Endometrial microvascular endothelial cells (primary cell): ENCODE measurements around the gene EPS8. TPM values are rescaled to one million over a fixed set of nuclear protein-coding genes. Genes with fewer than 3 reads are reported as not detected.

Experiments used
- in situ Hi-C: cut with HindIII; loops from 2 replicates; pipeline ENCODE4 v1.10.0; 2017; ENCODE audit warnings: low sequenced_read_pairs, low pct_unique_long_range_greater_than_20kb; ENCODE audit errors: inconsistent ontology term
- total RNA-seq: library from RNA; depleted of rRNA; stranded (reverse); fragments of >200 nt; gene quantifications from one replicate; pipeline ENCODE4 v1.2.3, GENCODE V29; 2015; ENCODE audit errors: inconsistent ontology term

Gene EPS8
- 12.0 TPM for total RNA-seq

DNA sequence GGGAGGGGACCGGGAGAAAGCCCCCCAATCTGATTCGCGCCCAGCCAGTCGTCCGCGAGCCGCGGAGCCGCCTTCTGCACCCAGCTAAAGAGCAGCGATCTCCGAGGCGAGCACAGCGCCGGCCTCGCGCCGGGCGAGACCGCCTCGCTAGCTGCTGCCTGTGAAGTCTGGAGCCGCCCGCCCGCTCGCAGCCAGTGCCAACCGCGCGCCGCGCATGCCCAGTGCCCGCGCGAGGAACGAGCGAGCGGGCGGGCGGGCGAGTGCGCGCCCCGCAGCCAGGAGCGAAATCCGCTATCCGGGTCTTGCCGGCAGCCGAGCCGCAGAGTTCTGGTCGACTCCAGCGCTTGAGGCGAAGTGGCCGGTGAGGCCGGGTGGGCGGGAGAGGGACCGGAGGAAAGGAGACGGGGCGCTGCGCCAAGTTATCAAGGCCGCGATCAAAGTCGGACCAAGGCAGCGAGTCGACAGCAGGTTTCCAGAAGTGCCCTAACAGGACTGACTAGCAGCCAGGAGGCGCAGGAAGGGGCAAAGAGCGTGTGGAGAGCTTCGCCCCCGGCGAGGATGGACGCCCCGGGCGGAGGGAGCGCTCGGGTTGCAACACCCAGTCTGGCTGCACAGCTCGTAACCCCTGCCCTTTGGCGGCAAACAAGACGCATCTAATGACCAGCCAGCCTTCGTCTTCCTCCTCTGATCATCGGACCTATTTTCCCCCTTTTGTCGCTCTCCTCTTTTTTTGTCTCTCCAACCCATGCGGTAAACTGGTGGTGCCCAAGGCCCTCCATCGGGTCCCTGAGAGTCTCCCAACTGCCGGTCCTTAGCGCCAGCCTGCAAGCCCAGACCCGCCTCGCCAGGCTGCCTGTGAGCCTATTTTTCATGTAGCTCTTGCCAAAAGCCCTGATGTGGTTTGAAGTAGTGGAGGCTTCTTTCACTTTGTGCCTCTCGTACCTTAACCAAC, at the start of gene EPS8:
EPS8 (minus strand) TSS at position 169 of the 952 bp plus-strand sequence. CDS start 106,437 bp downstream, outside the sequence.
- in situ Hi-C loops = no loop called here

DNA sequence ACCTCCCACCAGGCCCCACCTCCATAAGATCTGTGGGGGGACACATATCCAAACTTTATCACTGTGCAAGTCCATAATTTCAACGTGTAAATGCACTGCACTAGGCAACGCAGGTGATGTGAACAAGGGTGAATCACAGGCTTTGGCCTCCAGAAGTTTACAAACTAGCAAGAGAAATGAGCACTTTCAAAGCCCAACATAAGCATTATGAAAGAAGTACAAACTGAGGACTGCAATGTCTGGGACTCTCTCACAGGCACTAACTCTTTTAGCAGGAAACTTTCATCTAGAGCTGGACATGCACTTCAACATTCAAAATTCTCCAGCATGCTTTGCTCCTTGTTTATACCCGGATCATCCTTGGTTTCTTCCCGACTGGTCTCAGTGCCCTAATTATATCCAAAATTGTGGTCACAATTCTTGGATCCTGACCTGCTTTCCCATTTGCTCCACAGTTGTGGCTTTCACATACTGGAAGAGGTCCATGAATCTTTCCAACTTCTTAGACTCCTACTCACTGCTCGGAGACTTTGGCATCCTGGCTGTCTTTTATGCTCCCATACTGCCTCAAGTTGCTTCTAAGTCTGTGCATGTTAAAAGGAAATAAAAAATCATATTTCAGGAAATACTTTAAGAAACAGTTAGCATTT, 48.1 kb upstream of the EPS8 start:
- in situ Hi-C loops = no loop called here

DNA sequence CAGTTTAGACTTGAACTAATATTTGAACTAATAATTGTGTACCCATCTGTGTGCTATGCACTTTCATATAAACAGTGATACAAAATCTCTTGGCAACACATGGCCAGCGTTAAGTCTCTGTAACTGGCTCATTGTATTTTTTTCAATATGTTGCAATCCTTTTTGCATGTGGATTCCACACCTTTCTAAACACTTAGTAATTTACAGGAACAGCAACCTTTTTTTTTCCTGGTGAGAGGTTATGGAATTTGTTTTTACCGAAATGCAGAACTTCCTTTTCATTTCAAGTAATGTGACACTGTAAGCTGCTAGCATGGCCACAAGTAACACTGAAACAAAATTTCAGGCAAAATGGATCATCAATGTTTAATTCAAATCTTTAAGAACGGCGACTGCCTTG, 45.4 kb upstream of the EPS8 start:
- in situ Hi-C loops = no loop called here

DNA sequence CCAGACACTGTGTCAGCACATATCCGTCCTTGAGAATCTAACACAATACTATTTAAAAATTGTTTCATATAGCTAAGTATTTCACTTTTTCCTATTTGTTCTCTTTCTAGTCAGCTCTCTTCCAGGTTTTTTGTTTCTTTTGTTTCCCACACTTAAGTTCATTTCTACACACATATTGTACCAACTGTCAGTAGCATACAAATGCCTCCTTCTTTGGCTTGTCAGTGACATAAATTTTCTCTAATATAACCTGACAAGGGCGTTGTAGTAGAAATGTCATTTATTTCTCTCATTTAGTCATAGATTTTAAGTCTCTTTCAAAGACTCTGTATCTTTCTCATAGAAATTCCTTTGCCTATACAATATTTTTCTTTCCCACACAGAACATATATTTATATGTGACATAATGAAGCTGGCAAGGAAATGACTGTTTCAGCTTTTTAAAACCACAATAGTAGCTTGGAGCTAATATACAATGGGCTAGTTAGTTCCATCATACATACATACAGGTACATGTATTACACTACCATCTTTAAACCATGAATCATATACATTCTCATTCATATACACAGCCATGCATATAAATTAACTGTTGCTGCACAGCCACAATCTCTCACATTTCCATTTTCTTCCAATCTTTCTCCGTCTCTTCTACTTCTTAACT, 42.3 kb upstream of the EPS8 start:
- in situ Hi-C loops = no loop called here

DNA sequence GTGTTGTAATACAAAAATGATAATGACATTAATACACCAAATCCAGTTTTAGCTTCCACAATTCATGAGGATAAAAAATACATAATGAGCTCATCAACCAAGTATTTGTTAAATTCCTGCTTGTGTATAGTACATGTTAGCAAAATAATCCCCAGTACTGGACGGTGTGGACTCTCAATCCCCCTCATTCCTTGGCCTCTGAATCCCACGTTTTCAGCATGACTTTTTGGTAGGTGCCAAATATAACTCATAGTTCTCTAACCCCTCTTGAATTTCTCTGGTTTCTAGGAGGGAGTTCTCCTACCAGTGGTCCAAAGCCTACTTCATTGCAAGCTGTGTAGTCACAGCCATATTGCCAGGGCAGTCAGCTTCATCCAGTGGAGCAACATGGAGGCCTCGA, 41.4 kb upstream of the EPS8 start:
- in situ Hi-C loops = no loop called here

DNA sequence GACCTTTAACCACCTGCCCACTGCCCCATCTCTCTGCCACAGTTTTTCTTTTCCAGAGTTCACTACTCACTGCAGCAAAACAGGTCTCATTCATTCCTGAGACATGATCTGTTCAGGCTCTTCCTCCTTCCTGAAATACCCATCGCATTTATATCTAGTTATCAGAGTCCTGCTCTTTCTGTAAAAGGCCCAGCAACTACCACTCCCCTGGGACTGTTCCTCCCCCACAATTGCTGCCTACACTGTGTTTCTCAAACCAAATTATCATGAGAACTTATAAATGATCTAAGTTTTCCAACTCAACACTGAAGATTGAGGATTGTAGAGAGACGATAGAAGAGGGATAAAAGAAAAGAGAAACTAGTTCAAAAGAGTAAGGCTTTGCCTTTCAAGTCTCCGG, 40.8 kb upstream of the EPS8 start:
- in situ Hi-C loops = no loop called here

DNA sequence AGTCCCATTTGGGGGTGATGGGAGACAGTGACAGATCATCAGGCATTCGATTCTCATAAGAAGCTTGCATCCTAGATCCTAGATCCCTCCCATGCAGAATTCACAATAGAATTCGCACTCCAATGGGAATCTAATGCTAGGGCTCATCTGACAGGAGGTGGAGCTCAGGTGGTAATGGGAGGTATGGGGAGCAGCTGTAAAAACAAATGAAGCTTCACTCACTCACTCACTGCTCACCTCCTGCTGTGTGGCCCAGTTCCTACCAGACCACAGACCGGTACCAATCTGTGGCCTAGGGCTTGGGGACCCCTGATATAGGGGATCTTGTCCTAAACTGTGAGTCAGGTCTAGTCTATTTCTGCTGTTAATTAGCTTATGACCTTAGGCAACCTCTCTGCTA, 40.1 kb upstream of the EPS8 start:
- in situ Hi-C loops = no loop called here

DNA sequence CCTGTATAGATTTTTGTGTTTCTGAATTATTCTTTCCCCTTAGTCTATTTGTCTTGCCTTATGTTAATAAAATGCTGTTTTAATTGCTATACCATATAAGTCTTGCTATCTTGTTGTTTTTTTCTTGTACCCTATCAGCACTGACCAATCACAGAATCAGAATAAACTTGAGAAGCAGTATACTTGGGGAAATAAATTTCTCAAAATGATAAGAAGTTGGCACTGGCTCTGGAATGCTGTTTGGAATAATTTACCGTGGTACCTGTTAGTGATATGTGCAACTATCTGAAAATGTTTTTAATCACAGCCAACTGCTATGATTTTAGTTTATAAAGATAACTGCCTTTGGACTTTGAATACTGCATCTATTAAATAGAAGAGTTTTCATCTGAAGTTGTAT, 37.9 kb upstream of the EPS8 start:
- in situ Hi-C loops = no loop called here

DNA sequence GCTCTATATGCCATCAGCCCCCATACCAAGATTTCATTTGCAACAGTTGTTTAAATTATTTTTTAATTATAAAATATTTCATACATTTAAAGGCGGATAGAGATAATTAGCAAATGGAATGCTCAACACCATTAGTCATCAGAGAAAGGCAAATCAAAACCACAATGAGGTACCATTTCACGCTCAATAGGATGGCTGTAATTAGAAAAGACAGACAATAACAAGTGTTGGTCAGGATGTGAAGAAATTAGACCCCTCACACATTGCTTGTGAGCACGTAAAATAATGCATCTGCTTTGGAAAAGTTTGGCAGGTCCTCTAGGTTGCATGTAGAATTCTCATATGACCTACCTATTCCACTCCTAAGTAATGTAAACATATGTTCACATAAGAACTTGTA, 35.3 kb upstream of the EPS8 start:
- in situ Hi-C loops = no loop called here

DNA sequence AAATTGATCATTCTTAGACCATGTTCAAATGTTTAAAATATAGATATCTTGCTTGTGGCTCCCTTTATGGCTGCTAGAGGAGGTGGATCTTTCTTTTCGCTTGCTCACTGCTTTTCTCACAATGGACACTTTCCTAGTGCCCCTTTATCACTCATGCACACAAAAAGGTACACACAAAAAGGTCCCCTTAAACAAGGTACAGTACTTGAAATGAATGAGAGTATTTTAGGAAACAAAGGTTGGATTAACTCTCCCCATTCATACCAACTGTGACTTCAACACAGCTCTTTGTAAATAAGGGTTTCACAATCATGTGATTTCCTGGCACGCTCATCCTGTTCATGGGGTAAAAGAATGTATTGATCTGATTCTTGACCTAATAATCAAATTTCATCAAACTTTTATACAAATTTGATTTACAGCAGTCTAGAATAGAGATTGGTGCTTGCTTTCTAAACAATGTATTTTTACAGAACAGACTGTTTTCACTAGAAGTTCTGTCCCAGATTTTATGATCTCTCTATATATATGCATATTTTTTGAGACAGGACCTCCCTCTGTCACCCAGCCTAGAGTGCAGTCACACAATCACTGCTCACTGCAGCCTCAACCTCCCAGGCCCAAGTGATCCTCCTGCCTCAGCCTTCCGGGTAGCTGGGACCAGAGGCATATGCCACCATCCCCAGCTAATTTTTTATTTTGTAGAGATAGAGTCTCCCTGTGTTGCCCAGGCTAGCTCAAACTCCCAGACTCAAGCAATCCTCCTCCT, 34.4 kb upstream of the EPS8 start:
- in situ Hi-C loops = no loop called here

DNA sequence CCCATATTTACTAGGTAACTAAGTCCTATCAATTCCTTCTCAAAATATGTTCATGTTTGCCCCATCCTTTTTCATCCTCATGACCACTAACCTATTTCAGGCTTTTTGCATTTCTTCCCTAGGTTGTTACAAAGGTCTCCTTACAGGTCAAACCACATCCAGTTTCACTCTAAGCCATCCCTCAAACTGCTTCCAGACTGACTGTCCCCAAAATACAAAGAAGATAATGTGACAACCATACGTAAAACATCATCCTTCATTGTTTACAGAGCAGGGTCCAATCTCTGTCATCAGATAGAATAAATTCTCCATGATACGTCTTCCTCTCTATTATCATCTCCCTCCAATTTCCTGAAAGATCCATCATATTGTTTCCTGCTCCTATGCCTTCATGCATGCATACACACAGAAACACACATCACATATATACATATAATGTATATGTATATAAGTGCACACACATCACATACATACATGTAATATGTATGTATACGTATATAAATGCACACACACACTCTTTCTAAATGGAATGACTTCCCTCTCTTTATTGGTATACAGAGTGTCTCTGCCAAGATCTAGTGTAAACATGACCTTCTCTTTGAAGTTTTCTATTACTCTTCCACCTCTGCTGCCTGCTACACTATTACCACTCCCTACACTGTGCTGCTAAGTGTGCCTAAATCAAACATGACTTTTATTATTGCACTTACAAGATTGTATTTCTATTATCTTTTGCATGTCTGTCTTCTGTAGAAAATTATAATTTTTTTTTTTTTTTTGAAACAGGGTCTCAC, 30.7 kb upstream of the EPS8 start:
- in situ Hi-C loops = no loop called here

DNA sequence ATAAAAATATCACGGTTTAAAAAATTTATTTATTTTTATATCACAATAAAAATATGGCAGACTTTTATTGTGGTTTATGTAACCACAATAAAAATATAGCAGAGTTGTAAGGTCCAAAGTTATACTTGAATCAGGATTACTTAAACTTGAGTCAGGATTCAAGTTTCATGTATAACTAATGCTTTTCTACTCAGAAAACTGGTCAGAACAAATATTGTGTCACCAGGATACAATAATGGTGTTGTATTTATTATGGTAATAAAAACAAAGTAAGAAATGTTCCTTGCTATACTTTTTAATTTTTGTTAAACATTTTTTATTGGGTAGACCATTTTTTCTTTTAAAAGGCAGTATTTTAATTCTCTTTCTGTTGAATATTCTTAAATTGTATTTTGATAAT, 29.2 kb upstream of the EPS8 start:
- in situ Hi-C loops = no loop called here

DNA sequence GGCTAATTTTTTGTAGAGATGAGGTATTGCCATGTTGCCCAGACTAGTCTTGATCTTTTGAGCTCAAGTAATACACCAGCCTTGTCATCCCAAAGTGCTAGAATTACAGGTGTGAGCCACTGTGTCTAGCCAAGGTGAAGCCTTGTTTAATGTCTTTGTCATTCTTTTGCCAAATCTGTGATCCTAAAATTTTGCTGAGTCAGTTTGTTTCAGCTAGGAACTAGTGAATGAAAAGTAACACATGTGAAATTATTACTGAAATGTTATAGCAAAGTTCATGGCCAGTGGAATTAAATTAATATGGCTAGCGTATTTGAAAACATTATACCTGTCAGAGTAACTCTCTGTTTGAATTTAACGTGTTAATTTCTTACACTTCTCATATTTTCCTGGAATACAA, 26.5 kb upstream of the EPS8 start:
- in situ Hi-C loops = no loop called here

DNA sequence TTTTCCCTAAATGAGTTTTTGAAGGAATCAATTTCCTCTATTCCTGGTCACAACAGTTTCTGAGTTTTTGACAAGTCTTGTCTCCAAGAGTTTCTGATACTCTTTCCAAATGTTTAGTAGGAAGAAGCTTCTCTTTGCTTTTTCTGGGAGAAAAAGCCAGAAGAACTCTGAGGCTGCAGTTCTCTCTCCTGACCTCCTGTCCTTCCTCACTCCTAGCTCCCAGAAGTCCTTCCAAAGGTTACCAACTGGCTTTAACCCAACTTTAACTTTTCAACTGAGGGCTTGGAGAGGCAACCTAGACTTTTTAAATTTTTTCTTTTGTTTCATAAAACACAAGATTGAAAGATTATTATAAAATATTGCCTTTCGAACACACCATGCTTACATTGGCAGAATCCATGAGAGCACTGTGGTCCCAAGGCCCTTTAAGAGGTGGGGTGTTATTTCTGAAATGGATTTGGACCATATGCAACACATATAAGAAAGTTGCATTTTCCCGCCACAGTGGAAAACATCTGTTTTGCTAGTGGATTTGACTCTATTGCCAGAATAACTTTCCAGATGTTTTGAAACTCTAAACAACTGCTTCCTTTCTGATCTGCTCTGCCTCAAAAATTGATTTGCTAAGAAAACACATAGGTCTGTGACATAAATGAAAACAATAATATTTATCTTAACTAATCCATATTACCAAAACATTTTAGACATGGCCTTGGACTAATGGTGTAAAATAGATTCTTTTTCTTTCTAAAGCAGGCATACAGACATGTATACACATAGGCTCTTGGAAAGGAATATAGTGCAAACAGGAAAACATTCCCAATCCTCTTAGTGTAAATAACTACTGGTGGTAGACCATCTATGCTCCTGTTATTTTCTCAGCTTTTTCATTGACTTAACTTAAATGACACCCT, 22.3 kb upstream of the EPS8 start:
- in situ Hi-C loops = no loop called here

DNA sequence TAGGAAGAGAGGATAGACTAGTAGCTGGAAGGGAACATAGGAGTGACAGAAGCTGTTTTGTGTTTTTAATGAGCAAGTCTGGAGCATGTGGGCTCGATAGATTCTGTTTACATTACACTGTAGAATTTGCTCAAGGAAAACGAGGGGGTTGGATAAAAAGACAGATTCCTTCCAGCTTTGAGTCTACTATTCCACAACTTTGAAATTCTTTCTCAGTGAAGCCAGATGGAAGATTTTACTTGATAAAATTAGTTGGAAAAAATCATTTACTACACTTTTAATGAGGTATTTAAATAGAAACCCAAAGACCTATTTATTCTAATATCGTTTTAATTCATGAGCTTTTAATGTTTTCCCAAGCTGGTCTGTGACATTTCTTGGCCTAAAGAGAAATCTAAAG, 19.5 kb upstream of the EPS8 start:
- in situ Hi-C loops = no loop called here

DNA sequence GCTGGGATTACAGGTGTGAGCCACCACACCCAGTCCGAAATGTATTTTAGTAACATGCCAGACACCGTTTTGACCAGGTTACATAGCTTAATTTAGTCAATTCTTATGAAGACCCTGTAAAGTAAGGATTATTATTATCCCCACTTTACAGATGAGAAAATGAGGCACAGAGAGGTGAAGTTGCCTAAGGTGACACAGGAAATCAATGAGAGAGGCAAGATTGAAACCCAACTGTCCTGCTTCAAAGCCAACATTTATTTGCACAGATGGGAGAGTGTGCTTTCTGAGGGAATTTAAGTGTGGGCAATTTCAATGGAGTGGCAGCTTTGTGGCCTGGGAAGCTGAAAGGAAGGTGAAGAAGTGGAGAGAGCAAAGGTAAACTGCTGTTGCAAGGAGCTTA, 19.1 kb upstream of the EPS8 start:
- in situ Hi-C loops = no loop called here

DNA sequence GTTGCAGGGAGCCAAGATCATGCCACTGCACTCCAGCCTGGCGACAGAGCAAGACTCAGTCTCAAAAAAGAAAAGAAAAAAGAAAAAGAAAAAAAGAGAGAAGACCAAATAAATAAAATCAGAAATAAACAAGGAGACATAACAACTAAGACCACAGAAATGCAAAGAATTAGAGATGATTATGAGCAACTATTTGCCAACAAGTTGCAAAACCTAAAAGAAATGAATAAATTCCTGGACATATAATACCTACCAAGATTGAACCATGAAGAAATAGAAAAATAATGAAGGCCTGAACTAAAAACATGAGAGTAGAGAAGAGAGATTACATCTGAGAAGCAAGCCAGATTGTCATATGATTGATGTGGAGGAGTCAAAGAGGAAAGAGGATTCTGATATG, 17.6 kb upstream of the EPS8 start:
- in situ Hi-C loops = no loop called here
